ENCODE measurements around the gene RARB. TPM values are rescaled to one million over a fixed set of nuclear protein-coding genes. Genes with fewer than 3 reads are reported as not detected.

Gene RARB
- total RNA-seq, 1 experiment from 2014 or later: 29.9 TPM

DNA sequence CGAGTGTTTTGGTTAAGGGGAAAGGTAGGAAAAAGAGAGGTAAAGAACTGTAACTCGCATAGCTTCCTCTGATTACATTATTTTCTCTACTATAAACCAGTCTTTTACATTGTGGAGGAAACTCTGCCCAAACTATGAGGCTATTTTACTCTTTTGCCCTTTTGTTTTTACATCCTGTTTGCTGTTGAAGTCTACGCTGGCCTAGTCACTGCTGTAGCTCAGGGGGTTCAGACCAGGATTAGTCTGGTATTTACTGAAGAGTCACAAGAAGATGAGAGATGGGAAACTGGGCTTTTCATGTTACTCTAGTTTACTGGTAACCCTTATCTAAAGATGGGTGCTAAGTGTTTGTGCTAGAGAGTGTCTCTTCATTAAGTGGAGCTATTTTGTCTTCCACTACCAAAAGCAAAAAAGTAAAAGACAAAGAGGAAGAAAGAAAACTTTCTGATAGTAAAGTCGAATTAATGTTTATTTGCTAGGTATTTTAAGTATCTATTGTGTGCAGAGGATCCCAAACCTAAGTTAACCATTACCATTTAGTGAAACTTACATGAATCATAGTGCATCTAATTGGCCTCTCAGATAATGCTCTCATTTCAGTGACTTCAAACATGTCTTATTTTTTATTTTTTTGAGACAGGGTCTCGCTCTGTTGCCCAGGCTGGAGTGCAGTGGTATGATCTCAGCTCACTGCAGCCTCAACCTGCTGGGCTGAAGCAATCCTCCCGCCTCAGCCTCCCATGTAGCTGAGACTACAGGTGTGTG lies 10.9 kb downstream of the RARB start:
- DNase-seq (ENCODE audit: low read depth): peak; percentile 56
- in situ Hi-C loops (cut with HindIII; ENCODE audit: low pct_unique_long_range_greater_than_20kb, low sequenced_read_pairs): no loop called here

DNA sequence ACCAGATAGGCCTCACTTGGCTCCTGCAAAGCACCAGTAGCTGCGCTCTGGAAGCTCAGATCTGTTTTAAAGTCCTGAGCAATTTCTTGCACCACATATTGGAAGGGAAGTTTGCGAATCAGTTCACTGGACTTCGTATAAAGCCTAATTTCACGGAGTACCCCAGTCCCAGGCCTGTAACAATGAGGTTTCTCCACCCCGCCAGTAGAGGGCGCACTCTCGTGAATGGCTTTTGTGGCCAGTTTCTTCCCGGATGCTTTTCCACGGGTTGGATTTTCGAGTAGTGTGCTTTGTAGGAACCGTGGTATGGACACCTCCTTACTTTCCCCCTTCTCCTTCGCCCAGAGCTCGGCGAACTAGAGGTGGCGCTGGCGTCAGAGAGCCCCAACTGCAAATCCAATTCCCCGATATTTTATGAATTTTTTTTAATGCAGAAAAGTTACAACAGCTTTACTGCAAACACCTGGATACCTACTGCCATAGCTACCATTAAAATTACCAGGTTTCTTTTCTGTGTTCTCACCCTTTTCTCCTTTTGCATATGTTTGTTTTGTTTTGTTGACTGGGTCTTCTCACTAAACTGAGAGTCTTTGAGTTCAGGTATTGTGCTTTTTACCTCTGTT lies 13.3 kb downstream of the RARB start:
- no peak for DNase-seq (ENCODE audit: low read depth)
- in situ Hi-C loops (cut with HindIII; ENCODE audit: low pct_unique_long_range_greater_than_20kb, low sequenced_read_pairs): no loop called here

DNA sequence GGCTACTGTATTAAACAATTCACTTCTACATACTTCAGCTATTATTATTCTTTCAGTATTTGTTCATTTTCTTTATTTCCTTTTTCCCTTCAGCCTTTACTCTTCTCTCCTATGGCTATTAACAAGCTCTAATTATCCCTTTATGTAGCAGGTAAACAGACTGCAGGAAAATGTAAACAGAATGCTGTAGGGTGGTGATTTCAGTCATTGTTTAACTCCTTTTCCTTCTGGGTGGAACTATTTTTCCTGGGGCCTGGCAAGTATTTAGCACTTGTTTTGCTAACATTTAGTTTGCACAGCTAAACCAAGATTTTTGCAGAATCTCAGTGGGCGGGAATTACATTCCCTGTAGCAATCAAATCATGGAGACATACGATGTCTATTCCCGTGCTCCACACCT lies 14.4 kb downstream of the RARB start:
- DNase-seq (ENCODE audit: low read depth): no peak
- in situ Hi-C loops (cut with HindIII; ENCODE audit: low pct_unique_long_range_greater_than_20kb, low sequenced_read_pairs): no loop called here

DNA sequence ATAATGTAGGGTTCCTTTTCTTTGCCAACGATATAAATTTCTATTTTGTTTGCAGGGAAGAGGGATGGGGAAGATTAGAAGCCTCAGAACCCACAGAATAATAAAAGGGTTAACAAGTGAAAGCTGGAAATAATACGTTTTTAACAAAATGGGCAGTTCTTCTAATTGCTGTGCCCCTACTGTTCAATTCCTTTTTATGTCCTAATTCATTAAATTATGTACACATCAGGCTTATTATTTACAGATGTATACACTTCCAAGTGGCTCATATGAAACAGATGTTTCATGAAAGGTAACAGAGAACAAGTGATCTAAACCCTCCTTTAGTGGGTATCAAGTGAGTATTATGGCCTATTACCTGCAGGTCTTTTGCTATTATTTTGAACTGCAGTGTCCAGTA lies 16.2 kb downstream of the RARB start:
- DNase-seq (ENCODE audit: low read depth): no peak
- in situ Hi-C loops (cut with HindIII; ENCODE audit: low pct_unique_long_range_greater_than_20kb, low sequenced_read_pairs): no loop called here

DNA sequence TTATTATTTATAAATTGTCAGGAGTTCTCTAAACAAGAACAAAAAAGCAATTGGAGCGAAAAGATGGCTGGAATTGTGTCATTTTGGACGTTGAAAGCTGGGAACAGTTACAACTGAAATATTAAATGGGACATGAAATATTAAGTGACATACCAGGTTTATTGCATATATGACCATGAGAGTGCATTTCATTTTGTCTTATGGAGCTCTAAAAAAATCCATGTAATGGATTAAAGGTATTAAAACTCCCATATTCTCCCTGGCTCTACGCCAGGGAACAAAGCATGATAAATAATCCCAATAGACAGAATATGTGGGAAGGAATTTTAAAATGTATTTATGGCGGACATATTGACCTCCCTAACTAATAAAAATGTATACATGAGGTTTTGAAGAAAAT lies 17.7 kb downstream of the RARB start:
- DNase-seq (ENCODE audit: low read depth): no peak
- in situ Hi-C loops (cut with HindIII; ENCODE audit: low pct_unique_long_range_greater_than_20kb, low sequenced_read_pairs): no loop called here

DNA sequence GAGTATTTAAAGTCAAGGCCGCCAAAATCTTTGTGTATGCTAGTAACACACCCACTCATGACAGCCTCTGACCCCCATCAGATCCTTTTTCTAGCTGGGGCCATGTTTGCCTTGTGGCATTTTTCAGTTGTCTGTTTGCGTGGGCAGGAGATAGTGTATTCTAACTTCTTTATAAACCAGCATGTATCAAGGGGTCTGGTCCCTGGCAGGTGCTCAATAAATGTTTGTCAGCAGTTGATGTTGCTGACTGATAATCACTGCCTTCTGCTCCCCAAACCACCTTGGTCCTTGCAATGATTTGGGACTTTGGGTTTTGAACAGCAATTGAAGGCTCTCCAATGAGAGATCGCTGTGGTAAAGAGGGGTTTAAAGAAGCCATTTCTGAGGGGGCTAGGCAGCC lies 19.2 kb downstream of the RARB start:
- no peak for DNase-seq (ENCODE audit: low read depth)
- in situ Hi-C loops (cut with HindIII; ENCODE audit: low pct_unique_long_range_greater_than_20kb, low sequenced_read_pairs): no loop called here

DNA sequence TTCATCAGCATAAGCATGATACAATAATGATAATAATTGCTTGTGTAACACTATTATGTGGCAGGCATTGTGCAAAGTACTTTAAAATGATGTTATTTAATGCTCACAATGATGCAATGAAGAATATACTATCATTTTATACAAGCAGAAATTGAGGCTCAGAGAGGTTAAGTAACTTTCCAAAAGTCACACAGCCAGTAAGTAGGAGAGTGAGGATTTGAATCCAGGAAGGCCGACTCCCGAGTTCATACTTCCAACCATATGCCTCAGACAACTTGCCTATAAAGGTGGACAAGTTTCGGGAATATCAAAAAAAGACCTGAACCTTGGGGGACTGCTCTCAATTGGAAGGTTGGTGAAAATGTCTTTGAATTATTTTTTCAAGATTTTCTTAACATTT lies 19.9 kb downstream of the RARB start:
- in situ Hi-C loops (cut with HindIII; ENCODE audit: low pct_unique_long_range_greater_than_20kb, low sequenced_read_pairs): no loop called here
- no peak for DNase-seq (ENCODE audit: low read depth)

DNA sequence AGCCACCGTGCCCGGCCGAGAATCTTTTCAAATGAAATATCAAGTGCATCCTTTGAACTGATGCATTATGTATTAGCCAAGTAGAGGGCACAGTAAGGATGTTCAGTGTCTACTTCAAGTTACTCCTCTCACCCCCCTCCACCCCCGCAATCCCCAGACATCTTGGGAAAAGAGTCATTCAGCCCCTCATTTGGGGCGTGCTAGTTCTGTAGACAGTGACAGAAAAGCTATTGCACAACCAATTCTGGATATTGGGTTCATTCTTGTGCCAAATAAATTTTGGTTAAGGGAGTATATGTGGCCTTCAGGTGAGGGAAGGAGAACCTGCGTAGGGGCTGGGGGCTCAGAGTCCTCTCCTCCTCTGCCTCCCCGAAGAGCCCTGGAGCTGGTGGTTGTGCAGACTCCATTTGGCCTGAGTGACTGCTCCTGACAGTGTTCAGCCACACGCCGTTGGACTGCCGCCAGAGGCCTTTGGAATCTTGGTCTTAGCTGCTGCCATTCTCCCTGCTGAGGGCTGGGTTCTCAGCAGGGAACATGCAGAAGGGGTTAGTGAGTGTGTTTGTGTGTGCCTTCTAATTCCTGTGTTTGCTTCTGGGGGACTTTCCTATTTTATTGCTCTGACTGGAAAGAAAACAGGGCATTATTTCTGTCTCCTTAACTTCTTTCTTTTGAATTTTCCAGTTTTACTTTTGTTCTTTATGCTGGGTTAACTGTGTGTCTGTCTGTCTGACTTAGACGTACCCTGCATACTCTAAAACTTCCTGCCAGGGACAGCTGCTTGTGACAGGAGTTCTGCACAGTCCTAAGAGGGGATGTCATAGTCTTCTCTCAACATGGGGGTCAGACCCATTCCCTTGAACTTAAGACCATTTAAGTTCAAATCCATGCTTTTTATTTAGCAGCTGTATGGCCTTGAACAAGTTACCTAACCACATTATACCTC lies 21.0 kb downstream of the RARB start:
- in situ Hi-C loops (cut with HindIII; ENCODE audit: low pct_unique_long_range_greater_than_20kb, low sequenced_read_pairs): no loop called here
- DNase-seq (ENCODE audit: low read depth): peak; percentile 58

DNA sequence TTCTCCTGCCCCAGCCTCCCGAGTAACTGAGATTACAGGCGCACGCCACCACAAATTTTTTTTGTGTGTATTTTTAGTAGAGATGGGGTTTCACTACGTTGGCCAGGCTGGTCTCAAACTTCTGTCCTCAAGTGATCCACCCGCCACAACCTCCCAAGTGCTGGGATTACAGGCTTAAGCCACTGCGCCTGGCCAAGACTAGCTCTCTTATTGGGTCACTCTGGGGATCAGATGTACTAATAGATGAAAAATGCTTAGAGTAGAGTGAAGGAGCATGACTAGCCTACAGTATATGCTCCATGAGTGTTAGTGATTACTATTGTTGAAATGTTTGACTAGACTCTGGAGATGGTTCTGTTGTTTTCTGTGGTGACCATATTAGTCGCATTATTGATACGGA lies 21.8 kb downstream of the RARB start:
- DNase-seq (ENCODE audit: low read depth): no peak
- in situ Hi-C loops (cut with HindIII; ENCODE audit: low pct_unique_long_range_greater_than_20kb, low sequenced_read_pairs): no loop called here

DNA sequence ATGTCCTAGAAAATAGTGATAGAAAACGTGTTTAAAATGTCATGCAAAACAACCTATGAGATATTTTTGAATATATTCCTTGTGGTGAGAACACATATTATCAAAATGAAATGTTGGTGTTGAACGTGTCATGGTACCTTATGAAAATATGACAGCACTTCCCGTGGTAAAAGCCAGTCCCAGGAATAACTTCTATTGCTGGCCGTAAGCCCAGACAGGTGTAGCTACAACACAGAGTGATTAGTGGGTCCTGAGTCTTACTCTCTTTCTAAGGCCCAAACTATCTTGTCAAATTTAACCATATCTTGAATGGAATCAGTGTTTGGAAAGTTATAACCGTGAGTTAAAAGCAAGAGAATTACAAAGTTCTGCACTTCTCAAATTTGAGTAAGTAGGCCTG lies 24.1 kb downstream of the RARB start:
- DNase-seq (ENCODE audit: low read depth): no peak
- in situ Hi-C loops (cut with HindIII; ENCODE audit: low pct_unique_long_range_greater_than_20kb, low sequenced_read_pairs): no loop called here

DNA sequence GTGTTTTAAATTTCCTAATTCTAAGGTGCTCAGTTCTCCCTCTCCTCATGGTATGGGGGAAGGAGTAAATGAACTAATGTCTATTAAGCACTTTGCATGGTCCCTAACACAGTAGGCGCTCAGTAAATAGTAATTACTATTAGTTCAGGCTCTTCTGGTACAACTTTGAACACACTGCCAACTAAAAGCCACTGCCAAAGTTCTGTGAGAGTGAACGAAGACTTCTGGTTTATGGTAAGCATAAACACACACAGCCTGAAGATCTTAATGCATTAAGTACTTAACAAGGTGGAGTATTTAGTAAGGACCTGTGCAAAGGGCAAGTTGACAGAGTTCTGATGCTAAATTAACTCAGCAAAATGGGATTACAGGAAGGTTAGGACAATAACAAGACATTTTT lies 24.7 kb downstream of the RARB start:
- DNase-seq (ENCODE audit: low read depth): no peak
- in situ Hi-C loops (cut with HindIII; ENCODE audit: low pct_unique_long_range_greater_than_20kb, low sequenced_read_pairs): no loop called here

DNA sequence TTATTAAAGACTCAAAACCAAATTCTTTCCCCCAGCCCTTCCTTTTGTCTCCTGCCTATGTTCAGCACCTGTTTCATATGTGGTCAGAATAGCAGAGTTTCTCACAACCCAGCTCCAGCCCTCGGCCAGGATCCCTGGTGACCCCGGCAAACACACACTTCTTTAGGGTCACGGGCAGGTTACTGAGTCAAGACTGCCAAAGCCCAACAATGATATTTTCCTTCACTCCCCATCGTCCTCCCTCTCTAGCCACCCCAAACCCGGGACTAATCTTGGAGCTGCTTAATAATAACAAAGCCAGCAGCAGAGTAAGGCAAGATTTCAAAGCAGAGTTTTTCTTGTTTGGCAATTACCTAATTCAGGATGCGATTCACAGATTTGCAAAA lies 25.5 kb downstream of the RARB start:
- no peak for DNase-seq (ENCODE audit: low read depth)

DNA sequence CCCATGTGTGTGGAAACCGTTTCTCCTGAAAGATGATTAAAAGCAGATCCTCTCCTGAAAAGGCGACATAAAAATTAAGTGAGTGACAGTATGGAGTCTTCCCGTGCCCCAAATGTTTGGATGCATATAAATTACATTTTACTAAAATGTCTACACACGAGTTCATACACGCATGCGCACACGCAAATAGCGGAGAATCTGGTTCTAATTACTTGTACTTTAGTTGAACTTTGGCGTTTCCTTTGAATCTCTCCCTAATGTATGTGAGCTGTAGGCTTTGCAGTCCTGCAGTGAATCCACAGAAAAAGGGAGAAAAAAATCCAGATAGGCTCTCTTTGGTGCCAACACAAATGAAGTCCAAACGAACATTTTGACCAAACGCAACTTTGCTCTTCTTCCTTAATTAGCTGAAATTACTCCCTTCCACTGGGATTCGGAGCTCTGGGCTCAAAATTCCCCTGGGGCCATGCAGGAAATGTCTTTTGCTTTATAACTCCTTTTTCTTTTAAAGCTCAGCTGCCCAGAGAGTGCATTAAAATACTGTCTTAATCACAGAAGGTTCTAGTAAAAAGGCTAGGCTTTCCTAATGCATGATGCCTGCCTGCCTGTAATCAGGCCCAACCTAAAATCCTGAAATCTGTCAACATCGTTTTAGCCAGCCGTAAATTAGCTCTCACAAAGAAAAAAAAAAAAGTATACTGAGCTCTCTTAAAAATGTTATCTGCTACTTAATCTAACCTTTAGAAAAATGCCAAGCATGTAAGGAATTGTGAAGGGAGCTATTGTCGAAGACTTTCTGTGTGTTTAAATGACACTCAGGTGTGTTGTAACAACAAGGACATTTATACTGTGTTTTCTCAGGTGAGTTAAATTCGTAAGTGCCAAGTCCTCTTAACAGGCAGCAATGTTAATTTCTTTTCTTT lies 26.2 kb downstream of the RARB start:
- peak; percentile 4 for DNase-seq (ENCODE audit: low read depth)

More for the DNA sequence above, 25.5 kb downstream of the RARB start:
- in situ Hi-C loops (cut with HindIII; ENCODE audit: low pct_unique_long_range_greater_than_20kb, low sequenced_read_pairs): no loop called here

DNA sequence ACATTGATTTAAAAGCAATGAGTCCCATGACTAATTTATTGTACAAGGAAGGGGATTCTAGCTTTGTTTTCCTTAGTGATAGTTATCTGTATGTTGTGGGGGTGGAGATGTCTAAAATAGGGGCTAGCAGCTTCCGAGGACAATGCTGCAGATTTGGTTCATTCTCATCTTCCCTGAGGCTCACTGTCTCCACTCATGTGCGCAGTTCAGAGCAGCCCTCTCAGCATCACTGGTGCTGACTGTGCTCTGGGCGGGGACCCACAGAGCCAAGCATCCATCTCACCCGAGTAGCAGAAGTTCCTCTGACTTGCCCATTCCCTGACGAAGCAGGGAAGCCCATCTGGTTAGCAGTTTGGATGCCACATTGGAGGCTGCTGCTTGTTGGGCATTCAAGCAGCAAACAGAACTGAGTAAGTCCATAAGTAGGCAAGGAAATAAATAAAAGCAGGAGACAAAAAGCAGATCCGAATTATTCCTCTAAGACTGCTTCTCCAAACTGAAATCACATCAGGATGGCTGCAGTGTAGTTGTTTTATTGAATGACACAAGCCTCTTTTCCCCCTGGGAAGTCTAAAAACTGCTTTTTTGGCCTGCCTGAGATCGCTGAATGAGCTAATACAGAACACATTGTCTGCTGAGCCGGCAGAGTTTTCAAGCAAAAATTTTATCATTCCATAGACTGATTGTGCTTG lies 27.5 kb downstream of the RARB start:
- DNase-seq (ENCODE audit: low read depth): peak; percentile 58
- in situ Hi-C loops (cut with HindIII; ENCODE audit: low pct_unique_long_range_greater_than_20kb, low sequenced_read_pairs): no loop called here

More for the DNA sequence above, 26.2 kb downstream of the RARB start:
- in situ Hi-C loops (cut with HindIII; ENCODE audit: low pct_unique_long_range_greater_than_20kb, low sequenced_read_pairs): no loop called here

DNA sequence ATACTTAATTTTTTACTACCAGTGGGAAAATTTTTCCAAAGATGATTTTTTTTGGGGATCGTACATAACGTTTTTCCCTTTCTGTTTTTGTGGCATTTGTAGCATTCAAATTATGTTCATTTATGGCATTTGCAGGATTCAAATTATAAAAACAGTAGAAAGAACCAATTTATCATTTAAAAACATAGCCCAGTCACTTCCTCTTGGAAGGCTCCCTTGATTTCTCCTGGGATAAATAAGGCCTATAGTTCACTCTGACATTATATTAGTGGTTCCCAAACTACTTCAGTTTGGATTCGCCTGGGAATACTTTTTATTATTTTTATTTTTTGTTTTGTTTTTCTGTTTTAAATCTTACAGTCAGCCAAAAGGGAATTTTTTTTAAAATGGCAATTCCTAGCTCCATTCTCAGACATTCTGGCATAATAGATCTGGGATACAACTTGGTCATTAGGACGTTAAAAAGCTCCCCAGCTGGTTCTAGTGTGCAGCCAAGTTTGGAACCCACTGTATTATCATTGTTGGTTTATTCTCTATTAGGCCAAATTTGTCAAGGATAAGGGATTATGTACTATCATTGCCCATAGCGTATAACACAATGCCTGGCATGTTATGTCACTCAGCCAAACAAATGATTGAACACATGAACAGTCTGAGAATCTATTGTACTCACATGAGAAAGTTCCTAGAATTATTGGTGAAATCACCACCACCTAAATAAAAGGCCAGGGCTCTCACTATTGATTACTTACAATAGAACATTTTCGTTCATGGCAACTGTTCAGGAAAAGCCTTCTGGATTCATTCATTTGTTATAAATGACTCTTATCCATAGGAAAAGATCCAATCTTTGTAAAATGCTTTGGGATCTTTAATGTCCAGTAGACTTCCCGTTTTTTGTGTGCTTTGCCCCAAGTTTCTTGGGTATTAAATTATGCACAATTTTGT lies 28.9 kb downstream of the RARB start:
- no peak for DNase-seq (ENCODE audit: low read depth)

DNA sequence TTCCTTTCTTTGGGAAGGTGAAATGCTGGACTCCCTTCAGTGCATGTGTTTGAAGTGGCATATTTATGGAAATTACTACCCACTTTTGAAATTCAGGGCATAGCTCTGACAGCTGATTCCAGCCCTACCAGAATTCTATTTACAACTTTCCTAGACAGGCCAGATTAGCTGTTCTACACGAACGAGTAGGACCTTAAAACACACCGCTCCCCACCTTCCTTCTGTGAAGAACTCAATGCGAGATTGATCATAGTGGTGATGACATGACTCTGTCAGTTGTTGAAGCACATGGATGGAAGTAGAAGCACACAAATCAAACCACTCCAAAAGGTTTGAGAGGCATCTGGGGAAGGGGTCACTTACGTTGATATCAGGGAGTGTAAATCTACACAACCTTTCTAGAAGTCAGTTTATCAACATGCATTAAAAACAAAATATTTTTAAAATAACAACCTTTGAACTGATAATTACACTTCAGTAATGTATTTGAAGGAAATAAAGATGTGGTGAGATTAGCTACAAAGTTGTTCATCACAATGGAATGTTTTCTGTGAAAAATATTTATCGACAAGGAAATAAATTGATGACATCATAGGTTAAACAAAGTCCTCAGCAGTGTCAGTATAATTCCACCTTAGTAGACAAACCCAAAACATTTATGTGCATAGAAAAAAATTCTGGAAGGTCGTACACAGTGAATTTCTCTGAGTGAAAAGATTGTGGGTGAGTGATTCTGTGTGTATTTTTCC lies 29.8 kb downstream of the RARB start:
- in situ Hi-C loops (cut with HindIII; ENCODE audit: low pct_unique_long_range_greater_than_20kb, low sequenced_read_pairs): no loop called here
- DNase-seq (ENCODE audit: low read depth): peak; percentile 25

More for the DNA sequence above, 28.9 kb downstream of the RARB start:
- in situ Hi-C loops (cut with HindIII; ENCODE audit: low pct_unique_long_range_greater_than_20kb, low sequenced_read_pairs): no loop called here
